C4-2B (cell line): Measurements from ENCODE around the gene UCP3.

Source experiments
- CTCF ChIP-seq: fragments of 450-650 bp; conservative IDR thresholded peaks from 2 replicates; pipeline ENCODE4 v1.5.1; 2017; ENCODE audit warnings: mild to moderate bottlenecking
- ZFX ChIP-seq: fragments of 450-650 bp; IDR thresholded peaks from 2 replicates; pipeline ENCODE4 v1.6.1; 2017

GRCh38 chr11:73977856-73978519, 30.9 kb downstream of the UCP3 start:
- TF ChIP-seq CTCF (no peak), ZFX (no peak)
